IPS-18a (cell line): ENCODE data around the gene STRN4.

Source experiments
- H3K27ac ChIP-seq: one replicate; pipeline ENCODE4 v1.5.1; 2013; ENCODE audit warnings: low read length
- H3K27me3 ChIP-seq: one replicate; pipeline ENCODE4 v1.6.1; 2013; ENCODE audit warnings: mild to moderate bottlenecking, low read length; ENCODE audit not compliant: control insufficient read depth, insufficient read depth
- H3K36me3 ChIP-seq: one replicate; pipeline ENCODE4 v1.6.1; 2013; ENCODE audit warnings: low read depth, low read length; ENCODE audit not compliant: control insufficient read depth
- H3K4me1 ChIP-seq: one replicate; pipeline ENCODE4 v1.6.1; 2013; ENCODE audit warnings: low read depth, low read length; ENCODE audit not compliant: control insufficient read depth
- H3K4me3 ChIP-seq: one replicate; pipeline ENCODE4 v1.5.1; 2013; ENCODE audit warnings: low read length
- H3K9ac ChIP-seq: one replicate; pipeline ENCODE4 v1.6.1; 2013; ENCODE audit warnings: mild to moderate bottlenecking, low read length, moderate library complexity
- H3K9me3 ChIP-seq: one replicate; pipeline ENCODE4 v1.6.1; 2013; ENCODE audit warnings: low read depth, low read length; ENCODE audit not compliant: control insufficient read depth

The STRN4 gene

GRCh38 chr19:46753420-46754155, 7.3 kb upstream of the STRN4 start:
- Histone ChIP-seq H3K27ac (no peak overlapping the region), H3K36me3 (peaks cover 17% of the 10 kb centered on the region), H3K27me3 (no peaks in the 10 kb centered on the region), H3K9me3 (no peaks in the 10 kb centered on the region), H3K4me1 (no peaks in the 10 kb centered on the region), H3K9ac (no peak overlapping the region), H3K4me3 (no peak overlapping the region)

GRCh38 chr19:46748325-46749109, 2.3 kb upstream of the STRN4 start:
- Histone ChIP-seq H3K36me3 (peaks cover 10% of the 10 kb centered on the region), H3K4me3 (no peak overlapping the region), H3K27ac (no peak overlapping the region), H3K9me3 (no peaks in the 10 kb centered on the region), H3K4me1 (peaks cover 9% of the 10 kb centered on the region), H3K9ac (no peak overlapping the region), H3K27me3 (no peaks in the 10 kb centered on the region)

DNA sequence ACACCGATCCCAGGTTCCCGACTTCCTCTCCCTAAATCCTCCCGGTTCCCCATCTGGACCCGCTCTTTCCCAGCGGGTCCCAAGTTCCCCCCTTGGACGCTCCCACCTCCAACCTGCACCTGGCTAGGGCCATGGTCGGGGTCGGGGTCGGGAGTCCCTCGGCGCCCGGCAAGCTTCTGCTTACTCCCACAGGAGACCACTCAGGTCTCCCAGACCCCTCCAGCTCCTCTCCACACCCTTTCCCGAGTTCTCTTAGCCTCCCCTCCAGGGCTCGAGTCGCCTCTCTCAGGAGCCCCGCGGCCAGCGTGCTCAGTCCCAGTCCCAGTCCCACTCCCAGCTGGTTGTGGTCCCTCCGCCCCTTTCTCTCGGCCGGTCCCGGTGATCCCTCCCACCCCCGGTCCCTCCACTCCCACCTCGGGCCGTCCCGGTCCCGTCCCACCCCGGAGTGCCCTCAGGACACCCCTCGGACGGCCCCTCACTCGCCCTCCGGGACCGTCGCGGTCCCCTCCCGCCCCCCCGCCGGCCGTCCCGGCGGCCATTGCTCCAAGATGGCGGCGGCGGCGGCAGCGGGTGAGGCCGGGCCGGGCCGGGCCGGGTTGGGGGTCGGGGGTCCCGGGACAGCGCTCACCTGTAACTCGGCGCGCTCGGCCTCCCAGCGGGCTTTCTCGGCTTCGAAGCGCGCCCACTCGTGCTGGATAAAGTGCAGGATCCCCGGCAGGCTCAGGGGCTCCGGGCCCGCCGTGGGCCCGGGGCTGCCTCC, 549 bp downstream of the STRN4 start, which contains the start of gene FKRP:
TSS of gene FKRP (plus strand) at position 537 of the 760 bp plus-strand sequence. CDS start 9,394 bp downstream, outside the sequence.
- Histone ChIP-seq H3K27me3 (no peaks in the 10 kb centered on the region), H3K27ac (peak within 1 kb of the TSS; percentile 72), H3K9me3 (no peaks in the 10 kb centered on the region), H3K36me3 (peaks cover 6% of the 10 kb centered on the region), H3K4me1 (peaks cover 9% of the 10 kb centered on the region), H3K9ac (peak within 1 kb of the TSS; percentile 85), H3K4me3 (peak within 1 kb of the TSS; percentile 94)

DNA sequence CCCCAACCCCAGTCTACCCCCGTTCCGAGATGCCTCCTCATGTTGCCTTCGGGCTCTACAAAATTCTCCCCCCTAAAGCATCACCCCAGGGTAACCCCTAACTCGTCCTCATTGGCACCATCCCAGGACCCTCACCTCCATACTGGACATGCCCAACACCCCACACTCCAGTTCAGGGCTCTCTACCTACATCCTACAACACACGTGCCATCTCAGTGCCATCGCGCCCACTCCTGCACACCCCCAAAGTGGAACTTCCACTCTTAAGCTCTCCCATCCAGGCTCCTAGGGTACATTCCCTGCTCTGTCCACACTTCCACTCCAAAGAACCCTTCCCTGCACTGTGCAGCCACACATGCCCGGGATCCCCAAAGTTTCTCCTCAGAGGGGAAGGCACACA, 1.2 kb downstream of the STRN4 start:
- H3K9me3 ChIP-seq: no peaks in the 10 kb centered on the region
- no peaks in the 10 kb centered on the region for H3K27me3 ChIP-seq
- H3K4me1 ChIP-seq: peaks cover 9% of the 10 kb centered on the region
- peaks cover 9% of the 10 kb centered on the region for H3K36me3 ChIP-seq
- peak overlapping the region; percentile 24 for H3K27ac ChIP-seq
- peak overlapping the region; percentile 85 for H3K9ac ChIP-seq
- peak overlapping the region; percentile 94 for H3K4me3 ChIP-seq

- H3K4me3 ChIP-seq: peak overlapping the region; percentile 94
- peaks cover 9% of the 10 kb centered on the region for H3K4me1 ChIP-seq
- peak overlapping the region; percentile 85 for H3K9ac ChIP-seq
- H3K36me3 ChIP-seq: peaks cover 9% of the 10 kb centered on the region
- no peaks in the 10 kb centered on the region for H3K9me3 ChIP-seq
- H3K27me3 ChIP-seq: no peaks in the 10 kb centered on the region
- no peak overlapping the region for H3K27ac ChIP-seq
Measured at GRCh38 chr19:46744005-46744691, 2.1 kb downstream of the STRN4 start.

DNA sequence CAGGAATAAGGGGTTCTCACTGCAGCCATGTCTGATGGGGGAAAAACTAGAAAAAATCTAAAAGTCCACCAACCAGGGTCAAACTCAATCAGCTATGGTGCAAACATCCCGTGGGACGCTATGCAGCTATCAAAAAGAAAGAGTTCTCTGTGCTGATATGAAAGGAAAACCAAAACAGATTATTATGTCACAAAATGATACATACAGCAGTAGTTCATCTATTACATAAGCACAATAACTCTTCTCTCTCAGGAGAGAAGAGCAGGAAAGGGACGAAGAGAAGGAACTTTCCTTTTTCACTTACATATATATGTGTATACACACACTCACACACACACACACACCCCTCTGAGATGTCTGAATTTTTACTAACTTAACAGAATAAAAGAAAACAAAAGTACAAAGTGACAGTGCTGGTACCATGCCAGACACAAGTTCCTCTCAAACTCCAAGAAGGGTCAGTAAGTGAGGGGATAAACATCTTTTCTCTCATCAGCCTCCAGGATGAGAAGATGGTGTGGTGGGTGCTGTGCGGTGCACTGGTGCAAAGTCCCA, 3.2 kb downstream of the STRN4 start:
- Histone ChIP-seq H3K27me3 (no peaks in the 10 kb centered on the region), H3K4me3 (no peak overlapping the region), H3K9me3 (no peaks in the 10 kb centered on the region), H3K4me1 (peaks cover 9% of the 10 kb centered on the region), H3K9ac (no peak overlapping the region), H3K36me3 (peaks cover 18% of the 10 kb centered on the region), H3K27ac (no peak overlapping the region)

GRCh38 chr19:46741447-46741846, 4.8 kb downstream of the STRN4 start:
- H3K9me3 ChIP-seq: no peaks in the 10 kb centered on the region
- peaks cover 31% of the 10 kb centered on the region for H3K36me3 ChIP-seq
- H3K4me1 ChIP-seq: peaks cover 5% of the 10 kb centered on the region
- H3K4me3 ChIP-seq: no peak overlapping the region
- H3K9ac ChIP-seq: no peak overlapping the region
- no peak overlapping the region for H3K27ac ChIP-seq
- no peaks in the 10 kb centered on the region for H3K27me3 ChIP-seq

DNA sequence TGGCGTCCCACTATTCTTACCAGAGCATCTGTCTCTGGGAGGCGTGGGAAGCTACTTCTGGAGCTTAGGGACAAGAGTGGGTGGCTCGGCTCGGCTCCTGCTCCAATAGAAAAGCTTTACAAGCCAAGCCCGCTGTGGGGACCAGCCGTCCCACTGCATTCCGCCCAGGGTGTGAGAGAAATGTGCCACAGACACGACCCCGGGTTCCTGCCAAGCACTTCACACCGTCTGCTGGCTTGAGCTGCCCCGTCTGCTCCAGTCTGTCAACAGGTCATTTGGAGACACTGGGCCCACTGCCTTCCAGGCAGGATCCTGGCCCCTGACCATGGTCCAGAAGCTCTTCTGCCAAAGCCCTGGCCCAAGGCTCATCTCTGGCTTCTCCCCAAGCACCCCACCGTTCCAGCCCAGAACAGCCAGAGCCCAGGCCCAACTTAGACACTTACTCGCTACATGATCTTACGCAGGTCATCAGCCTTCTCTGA, 6.9 kb downstream of the STRN4 start:
- Histone ChIP-seq H3K9me3 (no peaks in the 10 kb centered on the region), H3K4me1 (no peaks in the 10 kb centered on the region), H3K27ac (no peak overlapping the region), H3K27me3 (no peaks in the 10 kb centered on the region), H3K36me3 (peaks cover 35% of the 10 kb centered on the region), H3K4me3 (no peak overlapping the region), H3K9ac (no peak overlapping the region)

- Histone ChIP-seq H3K27me3 (no peaks in the 10 kb centered on the region), H3K4me1 (no peaks in the 10 kb centered on the region), H3K9ac (no peak overlapping the region), H3K9me3 (no peaks in the 10 kb centered on the region), H3K36me3 (peaks cover 51% of the 10 kb centered on the region), H3K27ac (no peak overlapping the region), H3K4me3 (no peak overlapping the region)
Measured at GRCh38 chr19:46737761-46738171, 8.5 kb downstream of the STRN4 start.

DNA sequence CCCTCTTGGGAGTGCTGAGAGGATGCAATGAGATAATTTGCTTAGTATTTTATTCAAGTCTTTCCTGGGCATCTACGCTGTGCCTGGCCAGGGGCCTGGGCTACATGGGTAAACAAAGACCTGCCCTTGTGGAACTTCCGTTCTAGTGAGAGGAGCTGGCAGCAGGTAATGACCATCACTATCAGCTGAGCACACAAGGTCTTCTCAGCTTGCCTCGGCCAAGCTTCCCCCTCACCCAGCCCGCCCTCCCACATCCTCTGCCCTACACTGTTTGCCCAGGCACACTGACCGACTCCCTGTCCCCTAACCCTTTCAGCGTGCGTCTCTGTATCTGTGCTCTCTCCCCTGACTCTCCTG, 9.0 kb downstream of the STRN4 start:
- no peak overlapping the region for H3K27ac ChIP-seq
- H3K36me3 ChIP-seq: peaks cover 55% of the 10 kb centered on the region
- no peak overlapping the region for H3K4me3 ChIP-seq
- no peak overlapping the region for H3K9ac ChIP-seq
- no peaks in the 10 kb centered on the region for H3K4me1 ChIP-seq
- no peaks in the 10 kb centered on the region for H3K9me3 ChIP-seq
- H3K27me3 ChIP-seq: no peaks in the 10 kb centered on the region
